ENCODE results near the gene LRRC3.

Gene LRRC3

DNA sequence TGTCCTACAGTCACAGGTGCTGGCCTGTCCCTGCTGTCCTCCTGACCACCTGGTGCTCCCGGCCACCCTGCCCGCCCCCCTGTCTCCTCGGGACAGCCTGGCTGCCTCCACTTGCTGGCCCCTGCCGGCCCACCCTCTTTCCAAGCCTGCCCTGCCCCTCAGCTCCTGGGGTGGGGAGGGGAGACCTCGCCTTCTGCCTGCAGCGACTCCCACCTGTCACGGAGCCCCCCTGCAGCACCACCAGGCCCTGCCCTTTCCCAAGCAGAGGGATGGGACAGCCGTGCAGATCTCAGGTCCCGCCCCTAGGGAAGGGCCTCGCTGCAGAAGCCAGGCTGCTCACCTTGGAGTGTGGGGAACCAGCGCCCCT lies 7.5 kb downstream of the LRRC3 start:
- DNase-seq (ENCODE audit: low spot score) = no peak
- POLR2A ChIA-PET (ENCODE audit: low non-redundant PET) = no interaction called here
- CTCF ChIA-PET = no interaction called here
- TF ChIP-seq, protein P1, sequence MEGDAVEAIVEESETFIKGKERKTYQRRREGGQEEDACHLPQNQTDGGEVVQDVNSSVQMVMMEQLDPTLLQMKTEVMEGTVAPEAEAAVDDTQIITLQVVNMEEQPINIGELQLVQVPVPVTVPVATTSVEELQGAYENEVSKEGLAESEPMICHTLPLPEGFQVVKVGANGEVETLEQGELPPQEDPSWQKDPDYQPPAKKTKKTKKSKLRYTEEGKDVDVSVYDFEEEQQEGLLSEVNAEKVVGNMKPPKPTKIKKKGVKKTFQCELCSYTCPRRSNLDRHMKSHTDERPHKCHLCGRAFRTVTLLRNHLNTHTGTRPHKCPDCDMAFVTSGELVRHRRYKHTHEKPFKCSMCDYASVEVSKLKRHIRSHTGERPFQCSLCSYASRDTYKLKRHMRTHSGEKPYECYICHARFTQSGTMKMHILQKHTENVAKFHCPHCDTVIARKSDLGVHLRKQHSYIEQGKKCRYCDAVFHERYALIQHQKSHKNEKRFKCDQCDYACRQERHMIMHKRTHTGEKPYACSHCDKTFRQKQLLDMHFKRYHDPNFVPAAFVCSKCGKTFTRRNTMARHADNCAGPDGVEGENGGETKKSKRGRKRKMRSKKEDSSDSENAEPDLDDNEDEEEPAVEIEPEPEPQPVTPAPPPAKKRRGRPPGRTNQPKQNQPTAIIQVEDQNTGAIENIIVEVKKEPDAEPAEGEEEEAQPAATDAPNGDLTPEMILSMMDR (conservative IDR thresholded peaks at IDR 0.05; ENCODE audit: low read depth) = no peak
- H3K27ac ChIP-seq = no peak overlapping the region

DNA sequence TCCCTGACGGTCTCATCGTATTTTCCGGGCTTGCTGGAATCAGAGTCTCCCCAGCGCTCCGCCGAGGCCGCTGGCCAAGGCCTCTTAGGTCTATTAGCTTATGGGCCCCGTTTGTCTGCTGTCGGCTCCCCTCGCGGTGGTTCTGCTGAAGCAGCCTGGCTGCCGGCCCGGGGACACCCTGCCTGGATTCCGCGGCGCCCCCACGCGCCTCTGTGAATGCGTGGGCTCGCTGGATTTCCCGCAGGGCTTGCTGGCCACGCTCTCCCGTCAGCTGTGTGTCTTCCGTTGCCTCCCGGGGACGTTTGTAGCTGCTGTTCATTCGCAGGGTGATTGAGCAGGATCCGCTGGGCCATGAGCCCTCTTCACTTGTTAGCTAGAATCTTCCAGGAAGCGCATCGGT lies 8.4 kb downstream of the LRRC3 start:
- CTCF ChIA-PET = interaction anchor here (0.6 kb wide), 1 partner anchor 1356 kb away, joined by 3 read pairs; no protein-coding TSS in a partner anchor
- TF ChIP-seq, protein P1 (conservative IDR thresholded peaks at IDR 0.05; ENCODE audit: low read depth) = no peak

DNA sequence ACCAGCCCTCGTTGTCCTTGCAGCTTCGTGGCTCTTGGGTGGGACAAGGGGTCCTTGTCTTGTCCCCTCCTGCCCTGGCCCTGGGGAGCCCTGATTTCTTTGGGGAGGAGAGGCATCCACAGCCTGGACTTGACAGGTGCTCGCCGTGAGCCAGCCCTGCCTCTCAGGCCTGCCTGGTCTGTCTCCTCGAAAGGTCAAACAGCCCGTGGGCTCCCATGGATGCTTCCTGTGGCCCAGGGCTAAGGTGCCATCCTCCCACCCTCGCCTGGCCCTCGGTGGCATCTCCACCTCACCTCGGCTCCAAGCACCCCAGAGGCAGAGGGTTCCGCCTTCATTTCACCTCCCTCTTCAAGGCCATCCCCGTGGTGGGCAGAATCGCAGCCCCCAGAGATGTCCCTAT lies 9.0 kb downstream of the LRRC3 start:
- H3K27ac ChIP-seq = no peak overlapping the region

More for the DNA sequence above, 8.4 kb downstream of the LRRC3 start:
- no peak overlapping the region for H3K27ac ChIP-seq
- DNase-seq (ENCODE audit: low spot score) = no peak
- POLR2A ChIA-PET (ENCODE audit: low non-redundant PET) = no interaction called here

DNA sequence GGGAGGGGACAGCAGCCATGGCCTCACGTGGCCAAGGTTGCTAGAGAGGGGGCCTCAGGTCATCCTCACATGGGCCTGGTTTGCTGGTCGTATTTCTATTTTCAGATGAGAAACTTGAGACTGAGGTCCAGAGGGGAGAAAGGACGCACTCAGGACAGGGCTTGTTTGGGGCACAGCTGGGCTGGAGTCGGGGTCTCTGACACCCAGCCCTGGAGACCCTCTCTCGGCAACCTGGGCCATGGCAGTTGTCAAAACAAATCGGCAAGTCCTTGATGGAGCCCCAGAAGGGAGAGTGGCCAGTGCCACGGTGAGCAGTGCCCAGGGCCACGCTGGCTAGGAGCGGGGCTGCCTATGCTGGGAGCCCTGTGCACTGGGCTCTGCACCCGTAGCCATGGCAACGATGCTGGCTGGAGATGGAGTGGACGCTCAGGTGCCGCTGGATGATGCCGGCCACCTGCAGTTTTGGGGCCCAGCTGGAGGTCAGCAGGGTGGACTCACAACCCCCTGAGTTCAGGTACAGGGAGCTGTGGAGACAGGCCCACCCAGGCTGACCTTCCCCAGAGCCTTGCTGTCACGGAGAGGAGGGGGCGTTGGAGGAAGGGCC lies 11.1 kb downstream of the LRRC3 start:
- ChIA-PET CTCF (interaction anchor here (1.1 kb wide), 1 partner anchor 44 kb away, joined by 3 read pairs; no protein-coding TSS in a partner anchor), POLR2A (ENCODE audit: low non-redundant PET) (no interaction called here)
- no peak for DNase-seq (ENCODE audit: low spot score)
- TF ChIP-seq, protein P1 (conservative IDR thresholded peaks at IDR 0.05; ENCODE audit: low read depth) = no peak
- no peak overlapping the region for H3K27ac ChIP-seq

More for the DNA sequence above, 9.0 kb downstream of the LRRC3 start:
- ChIA-PET CTCF (interaction anchor here (0.6 kb wide), 1 partner anchor 1356 kb away, joined by 3 read pairs; no protein-coding TSS in a partner anchor), POLR2A (ENCODE audit: low non-redundant PET) (no interaction called here)
- DNase-seq (ENCODE audit: low spot score) = no peak
- TF ChIP-seq, protein P1 (conservative IDR thresholded peaks at IDR 0.05; ENCODE audit: low read depth) = no peak

DNA sequence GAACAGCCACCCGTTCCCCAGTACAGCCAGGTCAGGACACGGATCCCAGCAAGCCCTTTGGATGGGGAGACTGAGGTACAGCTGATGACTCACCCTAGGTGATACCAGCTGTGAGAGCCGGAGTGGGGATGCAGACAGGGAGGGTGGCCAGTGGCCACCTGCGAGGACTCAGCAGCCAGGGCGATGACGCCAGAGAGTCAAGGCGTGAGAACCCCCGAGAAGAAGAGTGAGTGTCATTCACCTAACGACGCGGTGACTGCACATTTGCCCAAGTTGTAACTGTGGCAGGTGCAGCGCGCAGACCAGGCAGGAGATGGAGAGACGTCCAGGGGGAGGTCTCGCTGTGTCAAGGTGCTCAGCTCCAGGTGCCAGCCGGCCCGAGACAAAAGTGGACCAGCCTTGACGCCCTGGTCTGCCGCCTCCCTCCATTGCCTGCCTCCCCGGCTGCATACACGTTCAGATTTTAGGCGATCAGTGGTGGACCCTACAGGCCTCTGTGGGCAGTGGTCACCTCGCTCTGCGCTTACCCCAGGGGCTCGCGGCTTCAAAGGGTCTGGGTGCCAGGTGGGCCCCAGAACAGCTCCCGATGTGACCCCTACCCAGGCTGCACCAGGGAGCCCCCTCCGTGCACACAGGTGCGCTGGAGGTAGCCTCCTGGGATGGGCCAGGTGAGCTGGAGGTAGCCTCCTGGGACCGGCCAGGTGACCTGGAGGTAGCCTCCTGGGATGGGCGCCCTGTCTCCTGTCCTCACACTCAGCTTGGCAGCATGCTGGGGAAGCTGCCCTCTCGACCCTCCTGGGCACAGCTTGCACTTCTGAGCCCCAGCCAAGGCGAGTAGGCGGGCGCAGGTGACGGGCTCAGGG lies 11.9 kb downstream of the LRRC3 start:
- H3K27ac ChIP-seq = no peak overlapping the region
- ChIA-PET POLR2A (ENCODE audit: low non-redundant PET) (no interaction called here), CTCF (interaction anchor here (1.1 kb wide), 1 partner anchor 43 kb away, joined by 3 read pairs; no protein-coding TSS in a partner anchor)
- no peak for DNase-seq (ENCODE audit: low spot score)
- TF ChIP-seq, protein P1 (conservative IDR thresholded peaks at IDR 0.05; ENCODE audit: low read depth) = no peak

DNA sequence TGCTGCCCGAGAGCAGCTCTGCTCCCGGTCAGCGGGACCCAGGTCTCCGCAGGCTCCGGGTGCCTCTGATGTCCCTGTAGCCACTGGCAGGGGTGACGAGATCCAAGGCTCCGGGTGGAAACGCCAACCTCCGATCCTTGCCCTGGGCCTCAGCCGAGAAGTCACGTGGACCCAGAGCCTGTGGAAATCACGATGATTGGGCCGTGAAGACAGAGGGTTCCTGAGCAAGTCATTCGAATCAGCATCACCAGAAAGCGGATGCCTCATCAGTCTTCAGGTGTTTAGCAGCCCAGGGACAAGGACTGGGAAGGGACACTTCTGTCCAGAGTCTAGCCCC lies 12.5 kb downstream of the LRRC3 start:
- no peak overlapping the region for H3K27ac ChIP-seq
- TF ChIP-seq, protein P1 (conservative IDR thresholded peaks at IDR 0.05; ENCODE audit: low read depth) = no peak
- ChIA-PET CTCF (no interaction called here), POLR2A (ENCODE audit: low non-redundant PET) (no interaction called here)
- no peak for DNase-seq (ENCODE audit: low spot score)
